Measurements from ENCODE around the gene WWOX.

- TF ChIP-seq POLR2AphosphoS5 (IDR thresholded peaks at IDR 0.05; ENCODE audit: low read depth, low read length) (no peak), SPI1 (IDR thresholded peaks at IDR 0.05; ENCODE audit: low read depth, low read length) (no peak)
These were observed 249.4 kb downstream of the WWOX start for GRCh38 chr16:78348886-78349285.

Measured in GM12891 (cell line).